ENCODE measurements around the gene NOL7. TPM values are rescaled to one million over a fixed set of nuclear protein-coding genes. Genes with fewer than 3 reads are reported as not detected.

The NOL7 gene
- total RNA-seq, 4 donors from 2014 or later: 92.4 to 120 (median 98.5) TPM

GRCh38 chr6:13586603-13587542 is 28.3 kb upstream of the NOL7 start:
- no peaks in the 10 kb centered on the region for H3K4me1 ChIP-seq
- TF ChIP-seq CTCF (IDR thresholded peaks at IDR 0.05) (no peak), EP300 (IDR thresholded peaks at IDR 0.05) (no peak), POLR2A (IDR thresholded peaks at IDR 0.05) (no peak), POLR2AphosphoS5 (IDR thresholded peaks at IDR 0.05) (no peak)
- no peak for ATAC-seq
- H3K36me3 ChIP-seq: peaks cover 0 to 72% of the 10 kb centered on the region in 2 donors
- no peak overlapping the region for H3K27ac ChIP-seq
- no peaks in the 10 kb centered on the region for H3K27me3 ChIP-seq
- 87 to 100% methylated on average over 3 to 6 of the region's 7 CpGs for WGBS, 2 donors (ENCODE audit: low coverage in 1 of 2)
- no peak overlapping the region for H3K4me3 ChIP-seq
- H3K9me3 ChIP-seq: no peaks in the 10 kb centered on the region

GRCh38 chr6:13589801-13590200 is 25.3 kb upstream of the NOL7 start:
- Histone ChIP-seq H3K4me1 (no peaks in the 10 kb centered on the region), H3K36me3 (peaks cover 0 to 85% of the 10 kb centered on the region in 2 donors), H3K4me3 (no peak overlapping the region), H3K9me3 (no peaks in the 10 kb centered on the region), H3K27me3 (no peaks in the 10 kb centered on the region), H3K27ac (no peak overlapping the region)
- TF ChIP-seq POLR2A (IDR thresholded peaks at IDR 0.05) (no peak), EP300 (IDR thresholded peaks at IDR 0.05) (no peak), CTCF (IDR thresholded peaks at IDR 0.05) (no peak)
- WGBS, 2 donors (ENCODE audit: low coverage in 1 of 2): 85 to 95% methylated on average over 6 to 8 of the region's 9 CpGs
- ATAC-seq: no peak

DNA sequence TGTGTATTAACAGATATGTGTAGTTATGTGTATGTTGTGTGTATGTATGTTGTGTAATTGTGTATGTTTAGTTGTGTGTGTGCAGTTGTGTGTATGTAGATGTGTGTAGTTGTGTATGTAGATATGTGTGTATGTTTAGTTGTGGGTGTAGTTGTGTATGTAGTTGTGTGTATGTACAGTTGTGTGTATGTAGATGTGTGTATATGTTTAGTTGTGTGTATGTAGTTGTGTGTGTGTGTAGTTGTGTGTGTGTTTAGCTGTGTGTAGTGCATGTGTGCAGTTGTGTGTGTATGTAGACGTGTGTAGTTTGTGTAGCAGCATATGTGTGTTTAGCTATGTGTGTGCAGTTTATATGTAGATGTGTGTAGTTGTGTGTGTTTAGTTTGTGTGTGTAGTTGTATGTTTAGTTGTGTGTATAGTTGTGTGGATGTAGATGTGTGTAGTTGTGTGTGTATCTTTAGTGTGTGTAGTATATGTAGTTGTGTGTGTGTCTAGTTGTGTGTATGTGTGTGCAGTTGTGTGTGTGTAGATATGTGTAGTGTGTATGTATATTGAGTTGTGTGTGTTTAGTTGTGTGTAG is 24.5 kb upstream of the NOL7 start:
- ATAC-seq: no peak
- no peaks in the 10 kb centered on the region for H3K4me1 ChIP-seq
- TF ChIP-seq POLR2AphosphoS5 (IDR thresholded peaks at IDR 0.05) (no peak), CTCF (IDR thresholded peaks at IDR 0.05) (no peak), POLR2A (IDR thresholded peaks at IDR 0.05) (no peak), EP300 (IDR thresholded peaks at IDR 0.05) (no peak)
- H3K36me3 ChIP-seq: peaks cover 0 to 85% of the 10 kb centered on the region in 2 donors
- H3K27ac ChIP-seq: no peak overlapping the region
- H3K9me3 ChIP-seq: no peaks in the 10 kb centered on the region
- H3K4me3 ChIP-seq: no peak overlapping the region
- no peaks in the 10 kb centered on the region for H3K27me3 ChIP-seq
- WGBS, 2 donors (ENCODE audit: low coverage in 1 of 2): 63 to 75% methylated on average over 1 of the region's 1 CpG

DNA sequence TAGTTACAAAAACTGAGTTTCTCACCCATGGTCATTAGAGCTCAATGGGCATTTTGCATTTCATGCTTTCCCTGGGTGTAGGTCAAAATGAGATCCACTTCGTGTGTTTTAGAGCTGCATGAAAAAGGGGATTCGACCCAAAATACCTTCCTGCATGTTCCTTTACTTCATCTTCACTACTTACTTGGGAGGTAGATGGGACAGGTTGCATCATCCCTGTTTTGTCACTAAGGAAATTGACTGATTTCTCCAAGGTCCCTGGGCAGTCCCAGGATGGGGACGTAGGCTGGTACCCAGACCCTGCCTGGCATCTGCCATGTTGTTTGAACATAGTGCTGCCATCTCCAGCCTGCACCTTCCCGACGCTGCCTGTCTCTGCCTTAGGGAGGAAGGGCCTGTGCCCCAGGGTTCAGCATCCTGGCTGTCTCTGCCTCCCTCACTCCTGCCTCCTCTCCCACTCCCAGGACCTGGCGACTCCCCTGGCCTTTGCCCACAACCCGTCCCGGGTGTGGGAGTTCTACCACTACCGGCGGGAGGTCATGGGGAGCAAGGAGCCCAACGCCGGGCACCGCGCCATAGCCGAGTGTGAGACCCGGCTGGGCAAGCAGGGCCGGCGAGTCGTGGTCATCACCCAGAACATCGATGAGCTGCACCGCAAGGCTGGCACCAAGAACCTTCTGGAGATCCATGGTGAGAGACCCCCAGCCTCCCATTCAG is 23.8 kb upstream of the NOL7 start:
- ATAC-seq: no peak
- WGBS, 2 donors (ENCODE audit: low coverage in 1 of 2): 91 to 95% methylated on average over 2 to 4 of the region's 21 CpGs
- Histone ChIP-seq H3K27ac (no peak overlapping the region), H3K27me3 (no peaks in the 10 kb centered on the region), H3K4me3 (no peak overlapping the region), H3K4me1 (no peaks in the 10 kb centered on the region), H3K36me3 (peaks cover 0 to 88% of the 10 kb centered on the region in 2 donors), H3K9me3 (no peaks in the 10 kb centered on the region)
- TF ChIP-seq POLR2AphosphoS5 (IDR thresholded peaks at IDR 0.05) (no peak), CTCF (IDR thresholded peaks at IDR 0.05) (no peak), EP300 (IDR thresholded peaks at IDR 0.05) (no peak), POLR2A (IDR thresholded peaks at IDR 0.05) (no peak)

Measured in gastroesophageal sphincter (tissue), 4 donors.